K562 (cell line): ENCODE results near the gene SORT1. TPM values are rescaled to one million over a fixed set of nuclear protein-coding genes. Genes with fewer than 3 reads are reported as not detected.

Experiments
- ATF7 ChIP-seq: fragments of 450-650 bp; IDR thresholded peaks from 2 replicates; pipeline ENCODE4 v1.7.1; 2014; ENCODE audit warnings: mild to moderate bottlenecking, moderate library complexity
- CTCFL ChIP-seq: IDR thresholded peaks from 2 replicates; pipeline ENCODE4 v1.6.1; 2011; ENCODE audit warnings: borderline replicate concordance, low read depth, mild to moderate bottlenecking, moderate library complexity, low read length; ENCODE audit not compliant: insufficient read depth, poor library complexity, severe bottlenecking
- EZH2 ChIP-seq: IDR thresholded peaks from 2 replicates; pipeline ENCODE4 v1.6.1; 2012; ENCODE audit warnings: low read depth, mild to moderate bottlenecking, inconsistent platforms, low read length, borderline replicate concordance
- GATAD2A ChIP-seq: fragments of 450-650 bp; IDR thresholded peaks from 2 replicates; pipeline ENCODE4 v1.6.1; 2017
- GATAD2B ChIP-seq: fragments of 450-650 bp; IDR thresholded peaks from 2 replicates; pipeline ENCODE4 v1.6.1; 2017; ENCODE audit warnings: mild to moderate bottlenecking, borderline replicate concordance
- HES1 ChIP-seq: fragments of 450-650 bp; IDR thresholded peaks from 2 replicates; pipeline ENCODE4 v1.6.1; 2016; ENCODE audit warnings: low read depth, mild to moderate bottlenecking, moderate library complexity
- PCBP2 ChIP-seq: fragments of 200-400 bp; formaldehyde crosslinking; IDR thresholded peaks from 2 replicates; pipeline ENCODE4 v1.6.1; 2018; ENCODE audit warnings: low read length, low read depth, mild to moderate bottlenecking, moderate library complexity; ENCODE audit not compliant: poor library complexity, severe bottlenecking
- TCF7L2 ChIP-seq: fragments of 150-350 bp; IDR thresholded peaks from 2 replicates; pipeline ENCODE4 v1.6.1; 2016; ENCODE audit warnings: low read depth, mild to moderate bottlenecking, low read length, moderate library complexity
- ZNF224 ChIP-seq: sonication (generic); formaldehyde crosslinking; IDR thresholded peaks from 2 replicates; pipeline ENCODE4 v1.8.0; 2022; ENCODE audit warnings: mild to moderate bottlenecking, missing genetic modification reagents
- ZNF408 ChIP-seq: fragments of 250-450 bp; sonication (Bioruptor Pico); IDR thresholded peaks from 2 replicates; pipeline ENCODE4 v1.4.0; 2020; ENCODE audit warnings: low read depth, mild to moderate bottlenecking, moderate library complexity
- ZNF699 ChIP-seq: fragments of 250-450 bp; sonication (Bioruptor Pico); IDR thresholded peaks from 2 replicates; pipeline ENCODE4 v1.8.0; 2021; ENCODE audit warnings: mild to moderate bottlenecking, moderate library complexity; ENCODE audit not compliant: insufficient replicate concordance
- polyA plus RNA-seq, 8 experiments: library from polyadenylated mRNA; depleted of rRNA in 4 of 8; stranded (reverse) in 5 of 8; unstranded in 3 of 8; fragments of >200 nt; fragmentation: Nextera tagmentation in 2 of 8; fragmentation: Illumina TruSeq in 1 of 8; extraction: Ambion mirVana in 2 of 8; extraction: Trizol in 1 of 8; gene quantifications; 2 replicates each; pipeline versions ENCODE4 v1.2.1 to v1.2.3, GENCODE V29; 2011 to 2014; ENCODE audit warnings: inconsistent platforms in 1 of 8, missing spikeins in 1 of 8
- total RNA-seq, 7 experiments: library from RNA; depleted of rRNA in 6 of 7; stranded (reverse); fragments of >200 nt in 6 of 7; fragmentation: Illumina TruSeq in 2 of 7; extraction: Trizol in 2 of 7; gene quantifications; 2 replicates each; pipeline versions ENCODE4 v1.2.1 to v1.2.3, GENCODE V29; 2011 to 2021; ENCODE audit warnings: low replicate concordance in 1 of 7
- TF ChIP-seq, protein P1 (sequence below): sonication (generic); formaldehyde crosslinking; IDR thresholded peaks from 2 replicates; pipeline ENCODE4 v1.8.0; 2022; ENCODE audit warnings: missing genetic modification reagents, mild to moderate bottlenecking, borderline replicate concordance
- TF ChIP-seq, protein P2 (sequence below), 2 experiments: fragments of 450-650 bp in 1 of 2; IDR thresholded peaks; 2 replicates each; pipeline ENCODE4 v1.6.1; 2011 to 2017; ENCODE audit warnings: low read depth in 2 of 2, antibody characterized with exemption in 1 of 2, borderline replicate concordance in 1 of 2, low read length in 1 of 2, mild to moderate bottlenecking in 1 of 2, mixed read lengths in 1 of 2; ENCODE audit not compliant: control insufficient read depth in 1 of 2
- TF ChIP-seq, protein P3 (sequence below): sonication (generic); formaldehyde crosslinking; IDR thresholded peaks from 2 replicates; pipeline ENCODE4 v1.8.1; 2022; ENCODE audit warnings: missing genetic modification reagents
- TF ChIP-seq, protein P4 (sequence below): sonication (generic); IDR thresholded peaks from 2 replicates; pipeline ENCODE4 v1.6.1; 2016

The SORT1 gene
- total and polyA plus RNA-seq, 9 of the 15 experiments (the other 6 are each of a cell fraction or from before 2014, with no cell fraction given) = 27.4 to 112 (median 65.0) TPM

GRCh38 chr1:109263597-109264378 is 133.9 kb downstream of the SORT1 start (continued):
- peak; percentile 66; the same call in 1 of the 2 replicates for TF ChIP-seq ATF7
- no peak for TF ChIP-seq ZNF408 (CRISPR knock-in tag)
- TF ChIP-seq HES1 = no peak
- no peak for TF ChIP-seq GATAD2B
- peak; percentile 91 for TF ChIP-seq GATAD2A
- TF ChIP-seq, protein P1, sequence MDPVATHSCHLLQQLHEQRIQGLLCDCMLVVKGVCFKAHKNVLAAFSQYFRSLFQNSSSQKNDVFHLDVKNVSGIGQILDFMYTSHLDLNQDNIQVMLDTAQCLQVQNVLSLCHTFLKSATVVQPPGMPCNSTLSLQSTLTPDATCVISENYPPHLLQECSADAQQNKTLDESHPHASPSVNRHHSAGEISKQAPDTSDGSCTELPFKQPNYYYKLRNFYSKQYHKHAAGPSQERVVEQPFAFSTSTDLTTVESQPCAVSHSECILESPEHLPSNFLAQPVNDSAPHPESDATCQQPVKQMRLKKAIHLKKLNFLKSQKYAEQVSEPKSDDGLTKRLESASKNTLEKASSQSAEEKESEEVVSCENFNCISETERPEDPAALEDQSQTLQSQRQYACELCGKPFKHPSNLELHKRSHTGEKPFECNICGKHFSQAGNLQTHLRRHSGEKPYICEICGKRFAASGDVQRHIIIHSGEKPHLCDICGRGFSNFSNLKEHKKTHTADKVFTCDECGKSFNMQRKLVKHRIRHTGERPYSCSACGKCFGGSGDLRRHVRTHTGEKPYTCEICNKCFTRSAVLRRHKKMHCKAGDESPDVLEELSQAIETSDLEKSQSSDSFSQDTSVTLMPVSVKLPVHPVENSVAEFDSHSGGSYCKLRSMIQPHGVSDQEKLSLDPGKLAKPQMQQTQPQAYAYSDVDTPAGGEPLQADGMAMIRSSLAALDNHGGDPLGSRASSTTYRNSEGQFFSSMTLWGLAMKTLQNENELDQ (CRISPR knock-in tag) = 0 out of 2 replicates have a peak, but pooled peaks have one; percentile 60
- peak; percentile 24; the same call in 1 of the 2 replicates for TF ChIP-seq TCF7L2
- no peak for TF ChIP-seq PCBP2
- TF ChIP-seq ZNF699 = no peak
- TF ChIP-seq, protein P2, sequence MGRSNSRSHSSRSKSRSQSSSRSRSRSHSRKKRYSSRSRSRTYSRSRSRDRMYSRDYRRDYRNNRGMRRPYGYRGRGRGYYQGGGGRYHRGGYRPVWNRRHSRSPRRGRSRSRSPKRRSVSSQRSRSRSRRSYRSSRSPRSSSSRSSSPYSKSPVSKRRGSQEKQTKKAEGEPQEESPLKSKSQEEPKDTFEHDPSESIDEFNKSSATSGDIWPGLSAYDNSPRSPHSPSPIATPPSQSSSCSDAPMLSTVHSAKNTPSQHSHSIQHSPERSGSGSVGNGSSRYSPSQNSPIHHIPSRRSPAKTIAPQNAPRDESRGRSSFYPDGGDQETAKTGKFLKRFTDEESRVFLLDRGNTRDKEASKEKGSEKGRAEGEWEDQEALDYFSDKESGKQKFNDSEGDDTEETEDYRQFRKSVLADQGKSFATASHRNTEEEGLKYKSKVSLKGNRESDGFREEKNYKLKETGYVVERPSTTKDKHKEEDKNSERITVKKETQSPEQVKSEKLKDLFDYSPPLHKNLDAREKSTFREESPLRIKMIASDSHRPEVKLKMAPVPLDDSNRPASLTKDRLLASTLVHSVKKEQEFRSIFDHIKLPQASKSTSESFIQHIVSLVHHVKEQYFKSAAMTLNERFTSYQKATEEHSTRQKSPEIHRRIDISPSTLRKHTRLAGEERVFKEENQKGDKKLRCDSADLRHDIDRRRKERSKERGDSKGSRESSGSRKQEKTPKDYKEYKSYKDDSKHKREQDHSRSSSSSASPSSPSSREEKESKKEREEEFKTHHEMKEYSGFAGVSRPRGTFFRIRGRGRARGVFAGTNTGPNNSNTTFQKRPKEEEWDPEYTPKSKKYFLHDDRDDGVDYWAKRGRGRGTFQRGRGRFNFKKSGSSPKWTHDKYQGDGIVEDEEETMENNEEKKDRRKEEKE (IDR thresholded peaks at IDR 0.05; ENCODE audit: borderline replicate concordance in 1 of 2, control insufficient read depth in 1 of 2, low read depth in 2 of 2, low read length in 1 of 2) = peak in 1 of 2 experiments; percentile 86; a peak in 1 of 4 replicates
- TF ChIP-seq CTCFL = peak; percentile 56
- TF ChIP-seq, protein P3, sequence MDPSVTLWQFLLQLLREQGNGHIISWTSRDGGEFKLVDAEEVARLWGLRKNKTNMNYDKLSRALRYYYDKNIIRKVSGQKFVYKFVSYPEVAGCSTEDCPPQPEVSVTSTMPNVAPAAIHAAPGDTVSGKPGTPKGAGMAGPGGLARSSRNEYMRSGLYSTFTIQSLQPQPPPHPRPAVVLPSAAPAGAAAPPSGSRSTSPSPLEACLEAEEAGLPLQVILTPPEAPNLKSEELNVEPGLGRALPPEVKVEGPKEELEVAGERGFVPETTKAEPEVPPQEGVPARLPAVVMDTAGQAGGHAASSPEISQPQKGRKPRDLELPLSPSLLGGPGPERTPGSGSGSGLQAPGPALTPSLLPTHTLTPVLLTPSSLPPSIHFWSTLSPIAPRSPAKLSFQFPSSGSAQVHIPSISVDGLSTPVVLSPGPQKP (CRISPR knock-in tag) = no peak
- TF ChIP-seq, protein P4, sequence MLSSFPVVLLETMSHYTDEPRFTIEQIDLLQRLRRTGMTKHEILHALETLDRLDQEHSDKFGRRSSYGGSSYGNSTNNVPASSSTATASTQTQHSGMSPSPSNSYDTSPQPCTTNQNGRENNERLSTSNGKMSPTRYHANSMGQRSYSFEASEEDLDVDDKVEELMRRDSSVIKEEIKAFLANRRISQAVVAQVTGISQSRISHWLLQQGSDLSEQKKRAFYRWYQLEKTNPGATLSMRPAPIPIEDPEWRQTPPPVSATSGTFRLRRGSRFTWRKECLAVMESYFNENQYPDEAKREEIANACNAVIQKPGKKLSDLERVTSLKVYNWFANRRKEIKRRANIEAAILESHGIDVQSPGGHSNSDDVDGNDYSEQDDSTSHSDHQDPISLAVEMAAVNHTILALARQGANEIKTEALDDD = no peak
- peak; percentile 61; the same call in 1 of the 2 replicates for TF ChIP-seq ZNF224 (CRISPR knock-in tag)
- no peak for TF ChIP-seq EZH2
